Panc1 (cell line): ENCODE results near the gene POLR1E. TPM values are rescaled to one million over a fixed set of nuclear protein-coding genes. Genes with fewer than 3 reads are reported as not detected.

Experiments used
- ATAC-seq: fragments of 200-7000 bp; cut with Tn5 transposase; 2 replicates; pipeline ENCODE4 v1.9.1; 2020; ENCODE audit warnings: mild to moderate bottlenecking, moderate library complexity
- BruUV-seq: library from RNA; stranded (reverse); fragments of 400-500 nt; replicated peaks from 2 replicates; lab custom pipeline; 2021; lab: Mats Ljungman, UMichigan
- CTCF ChIA-PET: fragments of 300-600 bp; sonication (Branson Sonifier 250); formaldehyde crosslinking; loops from one replicate; lab custom pipeline; 2022; ENCODE audit warnings: antibody characterized with exemption; lab: Charles Lee
- POLR2A ChIA-PET: fragments of 300-600 bp; sonication (Branson Sonifier 250); formaldehyde crosslinking; loops from one replicate; lab custom pipeline; 2022; ENCODE audit warnings: antibody characterized with exemption; lab: Charles Lee
- DNase-seq: peaks from one replicate; pipeline ENCODE4 v3.0.0-alpha.2; 2010; ENCODE audit warnings: low read depth, low spot score
- H3K27ac ChIP-seq: 2 replicates; pipeline ENCODE4 v1.5.1; 2011; ENCODE audit warnings: mild to moderate bottlenecking, low read length, inconsistent platforms
- H3K27me3 ChIP-seq: fragments of 200-500 bp; sonication (Bioruptor generic); 2 replicates; pipeline ENCODE4 v1.6.0; 2014; ENCODE audit warnings: low read length, inconsistent platforms; ENCODE audit not compliant: control insufficient read depth, insufficient read depth
- H3K36me3 ChIP-seq: fragments of 200-500 bp; sonication (Bioruptor generic); 2 replicates; pipeline ENCODE4 v1.5.1; 2014; ENCODE audit warnings: inconsistent platforms, mild to moderate bottlenecking, low read length, moderate library complexity; ENCODE audit not compliant: control insufficient read depth, insufficient read depth
- H3K4me1 ChIP-seq: 2 replicates; pipeline ENCODE4 v1.5.1; 2011; ENCODE audit warnings: inconsistent platforms, mild to moderate bottlenecking, low read length, moderate library complexity; ENCODE audit not compliant: control insufficient read depth, insufficient read depth
- H3K4me3 ChIP-seq, 2 experiments: 2 replicates each; pipeline ENCODE4 v1.5.1; 2011 to 2012; ENCODE audit warnings: low read depth in 2 of 2, low read length in 2 of 2, mild to moderate bottlenecking in 2 of 2, inconsistent platforms in 1 of 2, moderate library complexity in 1 of 2
- H3K9me3 ChIP-seq: fragments of 200-500 bp; sonication (Bioruptor generic); 2 replicates; pipeline ENCODE4 v1.5.1; 2014; ENCODE audit warnings: low read depth, mild to moderate bottlenecking, inconsistent platforms, low read length, moderate library complexity; ENCODE audit not compliant: control insufficient read depth, insufficient read depth
- CTCF ChIP-seq: fragments of 450-650 bp; IDR thresholded peaks from 2 replicates; pipeline ENCODE4 v1.5.1; 2017; ENCODE audit warnings: mild to moderate bottlenecking
- POLR2AphosphoS5 ChIP-seq: IDR thresholded peaks from 2 replicates; pipeline ENCODE4 v1.6.1; 2012; ENCODE audit warnings: mild to moderate bottlenecking, low read depth, low read length, moderate library complexity
- REST ChIP-seq, 2 experiments: IDR thresholded peaks; 2 replicates each; pipeline ENCODE4 v1.6.1; 2011 to 2012; ENCODE audit warnings: low read depth in 2 of 2, control low read depth in 1 of 2, low read length in 1 of 2, mild to moderate bottlenecking in 1 of 2, moderate library complexity in 1 of 2; ENCODE audit not compliant: insufficient read depth in 1 of 2
- SIN3A ChIP-seq: IDR thresholded peaks from 2 replicates; pipeline ENCODE4 v1.6.1; 2012; ENCODE audit warnings: low read depth, mild to moderate bottlenecking, low read length, moderate library complexity, borderline replicate concordance; ENCODE audit not compliant: insufficient read depth
- TCF7L2 ChIP-seq: IDR thresholded peaks from 2 replicates; pipeline ENCODE4 v1.6.1; 2011; ENCODE audit warnings: mild to moderate bottlenecking, low read depth, low read length, inconsistent platforms
- in situ Hi-C: cut with HindIII; loops from 2 replicates; pipeline ENCODE4 v1.10.0; 2016; ENCODE audit warnings: low sequenced_read_pairs, low pct_unique_long_range_greater_than_20kb
- intact Hi-C: fragments of 100-400 bp; cut with micrococcal nuclease; formaldehyde crosslinking; loops from one replicate; pipeline ENCODE4 v1.10.0; 2022; ENCODE audit not compliant: unreplicated experiment
- total RNA-seq: library from RNA; stranded (reverse); gene quantifications from one replicate; pipeline ENCODE4 v1.2.1, GENCODE V29; 2021; ENCODE audit not compliant: unreplicated experiment

The POLR1E gene
- total RNA-seq, 1 experiment from 2014 or later: 93.8 TPM

- peaks cover 37% of the 10 kb centered on the region for H3K36me3 ChIP-seq
- no peak for TF ChIP-seq CTCF
- no peak for TF ChIP-seq POLR2AphosphoS5
- no peak for TF ChIP-seq REST (IDR thresholded peaks at IDR 0.05; ENCODE audit: insufficient read depth in 1 of 2, low read depth in 2 of 2, low read length in 1 of 2)
- TF ChIP-seq SIN3A: no peak
- TF ChIP-seq TCF7L2: no peak
Measured at GRCh38 chr9:37501957-37502596, 16.3 kb downstream of the POLR1E start.

GRCh38 chr9:37503736-37504135, 18.0 kb downstream of the POLR1E start:
- no peak overlapping the region for H3K27ac ChIP-seq
- H3K9me3 ChIP-seq: no peaks in the 10 kb centered on the region
- no peaks in the 10 kb centered on the region for H3K27me3 ChIP-seq
- ChIA-PET POLR2A (no interaction called here), CTCF (no interaction called here)
- H3K36me3 ChIP-seq: peaks cover 28% of the 10 kb centered on the region
- no peaks in the 10 kb centered on the region for H3K4me1 ChIP-seq
- intact Hi-C loops (no loop called here), in situ Hi-C loops (no loop called here)
- H3K4me3 ChIP-seq: no peak overlapping the region
- DNase-seq: no peak
- TF ChIP-seq POLR2AphosphoS5 (no peak), SIN3A (no peak), CTCF (no peak), TCF7L2 (no peak), REST (IDR thresholded peaks at IDR 0.05; ENCODE audit: insufficient read depth in 1 of 2, low read depth in 2 of 2, low read length in 1 of 2) (no peak)
- no peak for ATAC-seq
- BruUV-seq: no TSS peak

More at GRCh38 chr9:37501957-37502596, 16.3 kb downstream of the POLR1E start:
- no TSS peak for BruUV-seq
- in situ Hi-C loops: no loop called here
- no peaks in the 10 kb centered on the region for H3K27me3 ChIP-seq
- H3K27ac ChIP-seq: no peak overlapping the region
- no peaks in the 10 kb centered on the region for H3K9me3 ChIP-seq
- ChIA-PET CTCF (no interaction called here), POLR2A (no interaction called here)
- no peaks in the 10 kb centered on the region for H3K4me1 ChIP-seq
- DNase-seq (no peak), ATAC-seq (no peak)
- H3K4me3 ChIP-seq: no peak overlapping the region
- intact Hi-C loops: no loop called here
